Measurements from ENCODE around the gene ANP32B.
"Not testable (repeated sequence)": the region's sequence is repeated elsewhere in the genome, so short reads cannot be mapped to it uniquely, and the experiment has no call there.

Gene ANP32B

GRCh38 chr9:97996676-97997075 lies 13.5 kb downstream of the ANP32B start:
- not testable (repeated sequence) for DNase-seq

- no peak for DNase-seq
These were observed 14.5 kb downstream of the ANP32B start for GRCh38 chr9:97997330-97998276.

- DNase-seq, result no peak
These were observed 19.7 kb downstream of the ANP32B start for GRCh38 chr9:98002808-98003207.

- no peak for DNase-seq
These were observed 23.1 kb downstream of the ANP32B start for GRCh38 chr9:98006127-98006796.

GRCh38 chr9:98007251-98007928 lies 24.2 kb downstream of the ANP32B start:
- DNase-seq, result no peak

- no peak for DNase-seq
These were observed 25.6 kb downstream of the ANP32B start for GRCh38 chr9:98008764-98009163.

- DNase-seq, result no peak
These were observed 26.3 kb downstream of the ANP32B start for GRCh38 chr9:98009437-98009836.

GRCh38 chr9:98009936-98010335 lies 26.8 kb downstream of the ANP32B start:
- DNase-seq, result no peak

- no peak for DNase-seq
These were observed 27.3 kb downstream of the ANP32B start for GRCh38 chr9:98010445-98010844.

- DNase-seq, result no peak
These were observed 28.0 kb downstream of the ANP32B start for GRCh38 chr9:98011122-98011521.

- no peak for DNase-seq
These were observed 33.1 kb downstream of the ANP32B start for GRCh38 chr9:98016137-98016680.

- DNase-seq, result no peak
These were observed 34.2 kb downstream of the ANP32B start for GRCh38 chr9:98017306-98017705.

GRCh38 chr9:98018347-98018746 lies 35.2 kb downstream of the ANP32B start:
- no peak for DNase-seq

GRCh38 chr9:98019098-98019497 lies 36.0 kb downstream of the ANP32B start:
- DNase-seq, result no peak

- not testable (repeated sequence) for DNase-seq
These were observed 36.7 kb downstream of the ANP32B start for GRCh38 chr9:98019869-98020268.

GRCh38 chr9:98020476-98021145 lies 37.5 kb downstream of the ANP32B start:
- DNase-seq, result no peak

GRCh38 chr9:98021306-98022040 lies 38.3 kb downstream of the ANP32B start:
- no peak for DNase-seq

GRCh38 chr9:98022447-98022846 lies 39.3 kb downstream of the ANP32B start:
- DNase-seq, result no peak

GRCh38 chr9:98024702-98025101 lies 41.6 kb downstream of the ANP32B start:
- DNase-seq, result no peak

GRCh38 chr9:98031169-98031568 lies 48.0 kb downstream of the ANP32B start:
- no peak for DNase-seq

GRCh38 chr9:98031935-98032334 lies 48.8 kb downstream of the ANP32B start:
- DNase-seq, result no peak

Data from GOT3 (cell line).